Panc1 (cell line): ENCODE data around the gene EFCAB10. TPM values are rescaled to one million over a fixed set of nuclear protein-coding genes. Genes with fewer than 3 reads are reported as not detected.

ENCODE experiments used
- ATAC-seq: fragments of 200-7000 bp; cut with Tn5 transposase; 2 replicates; pipeline ENCODE4 v1.9.1; 2020; ENCODE audit warnings: mild to moderate bottlenecking, moderate library complexity
- BruUV-seq: library from RNA; stranded (reverse); fragments of 400-500 nt; replicated peaks from 2 replicates; lab custom pipeline; 2021; lab: Mats Ljungman, UMichigan
- CTCF ChIA-PET: fragments of 300-600 bp; sonication (Branson Sonifier 250); formaldehyde crosslinking; loops from one replicate; lab custom pipeline; 2022; ENCODE audit warnings: antibody characterized with exemption; lab: Charles Lee
- POLR2A ChIA-PET: fragments of 300-600 bp; sonication (Branson Sonifier 250); formaldehyde crosslinking; loops from one replicate; lab custom pipeline; 2022; ENCODE audit warnings: antibody characterized with exemption; lab: Charles Lee
- DNase-seq: peaks from one replicate; pipeline ENCODE4 v3.0.0-alpha.2; 2010; ENCODE audit warnings: low read depth, low spot score
- H3K27ac ChIP-seq: 2 replicates; pipeline ENCODE4 v1.5.1; 2011; ENCODE audit warnings: mild to moderate bottlenecking, low read length, inconsistent platforms
- H3K27me3 ChIP-seq: fragments of 200-500 bp; sonication (Bioruptor generic); 2 replicates; pipeline ENCODE4 v1.6.0; 2014; ENCODE audit warnings: low read length, inconsistent platforms; ENCODE audit not compliant: control insufficient read depth, insufficient read depth
- H3K36me3 ChIP-seq: fragments of 200-500 bp; sonication (Bioruptor generic); 2 replicates; pipeline ENCODE4 v1.5.1; 2014; ENCODE audit warnings: inconsistent platforms, mild to moderate bottlenecking, low read length, moderate library complexity; ENCODE audit not compliant: control insufficient read depth, insufficient read depth
- H3K4me1 ChIP-seq: 2 replicates; pipeline ENCODE4 v1.5.1; 2011; ENCODE audit warnings: inconsistent platforms, mild to moderate bottlenecking, low read length, moderate library complexity; ENCODE audit not compliant: control insufficient read depth, insufficient read depth
- H3K4me3 ChIP-seq, 2 experiments: 2 replicates each; pipeline ENCODE4 v1.5.1; 2011 to 2012; ENCODE audit warnings: low read depth in 2 of 2, low read length in 2 of 2, mild to moderate bottlenecking in 2 of 2, inconsistent platforms in 1 of 2, moderate library complexity in 1 of 2
- H3K9me3 ChIP-seq: fragments of 200-500 bp; sonication (Bioruptor generic); 2 replicates; pipeline ENCODE4 v1.5.1; 2014; ENCODE audit warnings: low read depth, mild to moderate bottlenecking, inconsistent platforms, low read length, moderate library complexity; ENCODE audit not compliant: control insufficient read depth, insufficient read depth
- POLR2AphosphoS5 ChIP-seq: IDR thresholded peaks from 2 replicates; pipeline ENCODE4 v1.6.1; 2012; ENCODE audit warnings: mild to moderate bottlenecking, low read depth, low read length, moderate library complexity
- SIN3A ChIP-seq: IDR thresholded peaks from 2 replicates; pipeline ENCODE4 v1.6.1; 2012; ENCODE audit warnings: low read depth, mild to moderate bottlenecking, low read length, moderate library complexity, borderline replicate concordance; ENCODE audit not compliant: insufficient read depth
- TCF7L2 ChIP-seq: IDR thresholded peaks from 2 replicates; pipeline ENCODE4 v1.6.1; 2011; ENCODE audit warnings: mild to moderate bottlenecking, low read depth, low read length, inconsistent platforms
- in situ Hi-C: cut with HindIII; loops from 2 replicates; pipeline ENCODE4 v1.10.0; 2016; ENCODE audit warnings: low sequenced_read_pairs, low pct_unique_long_range_greater_than_20kb
- intact Hi-C: fragments of 100-400 bp; cut with micrococcal nuclease; formaldehyde crosslinking; loops from one replicate; pipeline ENCODE4 v1.10.0; 2022; ENCODE audit not compliant: unreplicated experiment
- total RNA-seq: library from RNA; stranded (reverse); gene quantifications from one replicate; pipeline ENCODE4 v1.2.1, GENCODE V29; 2021; ENCODE audit not compliant: unreplicated experiment
- TF ChIP-seq, protein P1 (sequence below): fragments of 450-650 bp; IDR thresholded peaks from 2 replicates; pipeline ENCODE4 v1.5.1; 2017; ENCODE audit warnings: mild to moderate bottlenecking
- TF ChIP-seq, protein P2 (sequence below), 2 experiments: IDR thresholded peaks; 2 replicates each; pipeline ENCODE4 v1.6.1; 2011 to 2012; ENCODE audit warnings: low read depth in 2 of 2, control low read depth in 1 of 2, low read length in 1 of 2, mild to moderate bottlenecking in 1 of 2, moderate library complexity in 1 of 2; ENCODE audit not compliant: insufficient read depth in 1 of 2

EFCAB10 gene
- total RNA-seq, 1 experiment from 2014 or later, result not detected

DNA sequence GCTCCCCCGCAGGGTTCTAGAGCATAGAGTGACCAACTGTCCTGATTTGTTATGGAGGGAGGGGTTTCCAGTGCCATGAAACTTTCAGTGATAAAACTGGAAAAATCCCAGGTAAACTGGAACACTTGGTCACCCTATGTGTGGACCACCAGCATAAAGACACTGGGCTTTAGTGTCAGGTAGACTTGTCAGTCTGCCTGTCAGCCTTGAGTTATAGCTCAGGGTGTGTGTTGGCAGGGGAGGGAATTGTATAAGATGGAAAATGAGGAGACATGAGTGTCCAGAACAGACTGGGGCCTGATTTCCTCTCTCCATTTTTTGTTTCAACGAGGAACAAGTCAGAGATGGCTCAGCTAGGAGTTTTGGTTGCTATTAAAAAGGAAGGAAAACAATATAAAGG lies 10.2 kb upstream of the EFCAB10 start:
- in situ Hi-C loops, result no loop called here
- ATAC-seq (no peak), DNase-seq (no peak)
- Histone ChIP-seq H3K27ac (no peak overlapping the region), H3K27me3 (no peaks in the 10 kb centered on the region), H3K4me1 (no peaks in the 10 kb centered on the region), H3K36me3 (no peaks in the 10 kb centered on the region), H3K4me3 (no peak overlapping the region), H3K9me3 (no peaks in the 10 kb centered on the region)
- ChIA-PET POLR2A (no interaction called here), CTCF (interaction anchor here (0.6 kb wide), 1 partner anchor 81 kb away, joined by 3 read pairs; no protein-coding TSS in a partner anchor)
- intact Hi-C loops, result no loop called here
- BruUV-seq, result no TSS peak
- TF ChIP-seq, protein P1, sequence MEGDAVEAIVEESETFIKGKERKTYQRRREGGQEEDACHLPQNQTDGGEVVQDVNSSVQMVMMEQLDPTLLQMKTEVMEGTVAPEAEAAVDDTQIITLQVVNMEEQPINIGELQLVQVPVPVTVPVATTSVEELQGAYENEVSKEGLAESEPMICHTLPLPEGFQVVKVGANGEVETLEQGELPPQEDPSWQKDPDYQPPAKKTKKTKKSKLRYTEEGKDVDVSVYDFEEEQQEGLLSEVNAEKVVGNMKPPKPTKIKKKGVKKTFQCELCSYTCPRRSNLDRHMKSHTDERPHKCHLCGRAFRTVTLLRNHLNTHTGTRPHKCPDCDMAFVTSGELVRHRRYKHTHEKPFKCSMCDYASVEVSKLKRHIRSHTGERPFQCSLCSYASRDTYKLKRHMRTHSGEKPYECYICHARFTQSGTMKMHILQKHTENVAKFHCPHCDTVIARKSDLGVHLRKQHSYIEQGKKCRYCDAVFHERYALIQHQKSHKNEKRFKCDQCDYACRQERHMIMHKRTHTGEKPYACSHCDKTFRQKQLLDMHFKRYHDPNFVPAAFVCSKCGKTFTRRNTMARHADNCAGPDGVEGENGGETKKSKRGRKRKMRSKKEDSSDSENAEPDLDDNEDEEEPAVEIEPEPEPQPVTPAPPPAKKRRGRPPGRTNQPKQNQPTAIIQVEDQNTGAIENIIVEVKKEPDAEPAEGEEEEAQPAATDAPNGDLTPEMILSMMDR, result no peak
- TF ChIP-seq, protein P2, sequence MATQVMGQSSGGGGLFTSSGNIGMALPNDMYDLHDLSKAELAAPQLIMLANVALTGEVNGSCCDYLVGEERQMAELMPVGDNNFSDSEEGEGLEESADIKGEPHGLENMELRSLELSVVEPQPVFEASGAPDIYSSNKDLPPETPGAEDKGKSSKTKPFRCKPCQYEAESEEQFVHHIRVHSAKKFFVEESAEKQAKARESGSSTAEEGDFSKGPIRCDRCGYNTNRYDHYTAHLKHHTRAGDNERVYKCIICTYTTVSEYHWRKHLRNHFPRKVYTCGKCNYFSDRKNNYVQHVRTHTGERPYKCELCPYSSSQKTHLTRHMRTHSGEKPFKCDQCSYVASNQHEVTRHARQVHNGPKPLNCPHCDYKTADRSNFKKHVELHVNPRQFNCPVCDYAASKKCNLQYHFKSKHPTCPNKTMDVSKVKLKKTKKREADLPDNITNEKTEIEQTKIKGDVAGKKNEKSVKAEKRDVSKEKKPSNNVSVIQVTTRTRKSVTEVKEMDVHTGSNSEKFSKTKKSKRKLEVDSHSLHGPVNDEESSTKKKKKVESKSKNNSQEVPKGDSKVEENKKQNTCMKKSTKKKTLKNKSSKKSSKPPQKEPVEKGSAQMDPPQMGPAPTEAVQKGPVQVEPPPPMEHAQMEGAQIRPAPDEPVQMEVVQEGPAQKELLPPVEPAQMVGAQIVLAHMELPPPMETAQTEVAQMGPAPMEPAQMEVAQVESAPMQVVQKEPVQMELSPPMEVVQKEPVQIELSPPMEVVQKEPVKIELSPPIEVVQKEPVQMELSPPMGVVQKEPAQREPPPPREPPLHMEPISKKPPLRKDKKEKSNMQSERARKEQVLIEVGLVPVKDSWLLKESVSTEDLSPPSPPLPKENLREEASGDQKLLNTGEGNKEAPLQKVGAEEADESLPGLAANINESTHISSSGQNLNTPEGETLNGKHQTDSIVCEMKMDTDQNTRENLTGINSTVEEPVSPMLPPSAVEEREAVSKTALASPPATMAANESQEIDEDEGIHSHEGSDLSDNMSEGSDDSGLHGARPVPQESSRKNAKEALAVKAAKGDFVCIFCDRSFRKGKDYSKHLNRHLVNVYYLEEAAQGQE (IDR thresholded peaks at IDR 0.05; ENCODE audit: insufficient read depth in 1 of 2, low read depth in 2 of 2, low read length in 1 of 2), result no peak
- TF ChIP-seq POLR2AphosphoS5 (no peak), TCF7L2 (no peak), SIN3A (no peak)

DNA sequence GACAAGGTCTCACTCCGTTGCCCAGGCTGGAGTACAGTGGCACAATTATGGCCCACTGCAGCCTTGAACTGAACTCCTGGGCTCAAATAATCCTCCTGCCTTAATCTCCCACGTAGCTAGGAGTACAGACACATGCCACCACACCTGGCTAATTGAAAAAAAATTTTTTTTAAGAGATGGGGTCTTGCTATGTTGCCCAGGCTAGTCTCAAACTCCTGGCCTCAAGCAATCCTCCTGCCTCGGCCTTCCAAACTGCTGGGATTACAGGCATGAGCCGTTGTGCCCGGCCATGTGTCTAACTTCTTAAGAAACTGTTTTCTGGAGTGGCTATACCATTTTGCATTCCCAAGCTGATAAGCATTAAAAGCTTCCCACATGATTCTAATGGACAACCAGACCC lies 9.5 kb upstream of the EFCAB10 start:
- POLR2A ChIA-PET, result no interaction called here

More for the DNA sequence above, 9.5 kb upstream of the EFCAB10 start:
- no peak for ATAC-seq
- Histone ChIP-seq H3K36me3 (no peaks in the 10 kb centered on the region), H3K27ac (no peak overlapping the region), H3K9me3 (no peaks in the 10 kb centered on the region), H3K27me3 (no peaks in the 10 kb centered on the region), H3K4me1 (no peaks in the 10 kb centered on the region), H3K4me3 (no peak overlapping the region)
- in situ Hi-C loops, result no loop called here
- CTCF ChIA-PET, result interaction anchor here (0.6 kb wide), 1 partner anchor 80 kb away, joined by 3 read pairs; no protein-coding TSS in a partner anchor
- TF ChIP-seq, protein P2 (IDR thresholded peaks at IDR 0.05; ENCODE audit: insufficient read depth in 1 of 2, low read depth in 2 of 2, low read length in 1 of 2), result no peak
- TF ChIP-seq, protein P1, result no peak
- TF ChIP-seq POLR2AphosphoS5 (no peak), SIN3A (no peak)
- intact Hi-C loops, result no loop called here
- BruUV-seq, result no TSS peak
- no peak for DNase-seq
